Measurements from ENCODE around the gene KCNH2. TPM values are rescaled to one million over a fixed set of nuclear protein-coding genes. Genes with fewer than 3 reads are reported as not detected.
A peak's percentile ranks its signal among the peaks of the same experiment; 100 is the strongest.
"Not testable (repeated sequence)": the region's sequence is repeated elsewhere in the genome, so short reads cannot be mapped to it uniquely, and the experiment has no call there.

The KCNH2 gene
- total and polyA plus RNA-seq, 9 donors: 2.0 to 26.3 (median 6.7) TPM

DNA sequence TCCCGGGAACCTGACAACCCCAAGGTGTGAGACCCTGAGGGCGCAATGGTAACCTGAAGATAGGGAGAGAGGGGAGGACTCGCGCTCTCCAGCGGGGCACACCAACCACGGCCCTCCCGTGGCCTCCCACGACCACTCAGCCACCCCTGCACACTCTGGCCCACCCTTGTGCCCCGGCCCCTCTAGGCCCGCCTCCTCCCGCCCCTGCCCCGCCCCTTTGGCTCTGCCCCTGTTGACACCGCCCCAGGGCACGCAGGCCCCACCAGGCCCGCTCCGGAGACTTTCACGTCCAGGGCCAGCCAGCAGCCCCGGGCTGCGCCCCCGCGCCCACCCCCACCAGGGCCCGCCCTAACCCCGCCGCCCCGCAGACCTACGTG lies 35.2 kb upstream of the KCNH2 start:
- Histone ChIP-seq H3K36me3 (no peaks in the 10 kb centered on the region), H3K4me1 (ENCODE audit: insufficient read depth) (peaks cover 7% of the 10 kb centered on the region), H3K27me3 (no peaks in the 10 kb centered on the region), H3K27ac (no peak overlapping the region), H3K9me3 (no peaks in the 10 kb centered on the region), H3K4me3 (no peak overlapping the region)
- TF ChIP-seq, protein P1, sequence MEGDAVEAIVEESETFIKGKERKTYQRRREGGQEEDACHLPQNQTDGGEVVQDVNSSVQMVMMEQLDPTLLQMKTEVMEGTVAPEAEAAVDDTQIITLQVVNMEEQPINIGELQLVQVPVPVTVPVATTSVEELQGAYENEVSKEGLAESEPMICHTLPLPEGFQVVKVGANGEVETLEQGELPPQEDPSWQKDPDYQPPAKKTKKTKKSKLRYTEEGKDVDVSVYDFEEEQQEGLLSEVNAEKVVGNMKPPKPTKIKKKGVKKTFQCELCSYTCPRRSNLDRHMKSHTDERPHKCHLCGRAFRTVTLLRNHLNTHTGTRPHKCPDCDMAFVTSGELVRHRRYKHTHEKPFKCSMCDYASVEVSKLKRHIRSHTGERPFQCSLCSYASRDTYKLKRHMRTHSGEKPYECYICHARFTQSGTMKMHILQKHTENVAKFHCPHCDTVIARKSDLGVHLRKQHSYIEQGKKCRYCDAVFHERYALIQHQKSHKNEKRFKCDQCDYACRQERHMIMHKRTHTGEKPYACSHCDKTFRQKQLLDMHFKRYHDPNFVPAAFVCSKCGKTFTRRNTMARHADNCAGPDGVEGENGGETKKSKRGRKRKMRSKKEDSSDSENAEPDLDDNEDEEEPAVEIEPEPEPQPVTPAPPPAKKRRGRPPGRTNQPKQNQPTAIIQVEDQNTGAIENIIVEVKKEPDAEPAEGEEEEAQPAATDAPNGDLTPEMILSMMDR (IDR thresholded peaks at IDR 0.05): no peak
- no peak for TF ChIP-seq EP300 (IDR thresholded peaks at IDR 0.05)
- no peak for TF ChIP-seq POLR2A (IDR thresholded peaks at IDR 0.05)
- 25 to 34% (median 33%) methylated on average over 19 to 26 of the region's 26 CpGs for WGBS, 3 donors
- intact Hi-C loops (cut with DNase I): loop anchor here in 3 of 4 donors (5.0 to 10.0 kb wide), 2 partner anchors 101 to 116 kb away; no protein-coding TSS in a partner anchor
- DNase-seq: peak in 1 of 5 donors; percentile 24

DNA sequence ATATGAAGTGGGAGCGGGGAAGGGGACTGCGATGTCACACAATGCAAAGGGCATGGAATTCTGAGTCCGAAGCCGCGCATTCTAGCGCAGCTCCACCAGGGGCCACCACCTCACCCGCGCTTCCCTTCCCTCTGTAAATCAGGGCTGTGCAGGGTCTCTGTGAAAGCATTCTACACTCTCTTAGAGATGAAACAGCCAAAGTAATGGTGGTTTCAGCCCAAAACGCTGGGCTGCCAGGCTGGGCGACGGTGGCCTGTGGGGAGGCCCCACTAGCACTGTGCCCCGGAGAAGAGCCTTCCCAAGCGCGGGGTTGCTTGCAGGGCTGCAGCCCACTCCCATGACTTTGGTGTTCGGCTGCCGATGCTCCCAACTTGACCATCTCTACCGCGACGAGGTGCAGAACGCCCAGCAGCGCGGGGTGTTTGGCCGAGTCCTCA lies 34.8 kb upstream of the KCNH2 start:
- H3K27me3 ChIP-seq: no peaks in the 10 kb centered on the region
- H3K27ac ChIP-seq: no peak overlapping the region
- DNase-seq: no peak
- TF ChIP-seq EP300 (IDR thresholded peaks at IDR 0.05) (no peak), POLR2A (IDR thresholded peaks at IDR 0.05) (no peak)
- TF ChIP-seq, protein P1 (IDR thresholded peaks at IDR 0.05): no peak
- intact Hi-C loops (cut with DNase I): loop anchor here in 3 of 4 donors (5.0 to 10.0 kb wide), 2 partner anchors 102 to 116 kb away; no protein-coding TSS in a partner anchor
- no peaks in the 10 kb centered on the region for H3K9me3 ChIP-seq
- no peaks in the 10 kb centered on the region for H3K36me3 ChIP-seq
- no peak overlapping the region for H3K4me3 ChIP-seq
- 52 to 55% (median 53%) methylated on average over 22 to 23 of the region's 23 CpGs for WGBS, 3 donors
- peaks cover 5% of the 10 kb centered on the region for H3K4me1 ChIP-seq (ENCODE audit: insufficient read depth)

DNA sequence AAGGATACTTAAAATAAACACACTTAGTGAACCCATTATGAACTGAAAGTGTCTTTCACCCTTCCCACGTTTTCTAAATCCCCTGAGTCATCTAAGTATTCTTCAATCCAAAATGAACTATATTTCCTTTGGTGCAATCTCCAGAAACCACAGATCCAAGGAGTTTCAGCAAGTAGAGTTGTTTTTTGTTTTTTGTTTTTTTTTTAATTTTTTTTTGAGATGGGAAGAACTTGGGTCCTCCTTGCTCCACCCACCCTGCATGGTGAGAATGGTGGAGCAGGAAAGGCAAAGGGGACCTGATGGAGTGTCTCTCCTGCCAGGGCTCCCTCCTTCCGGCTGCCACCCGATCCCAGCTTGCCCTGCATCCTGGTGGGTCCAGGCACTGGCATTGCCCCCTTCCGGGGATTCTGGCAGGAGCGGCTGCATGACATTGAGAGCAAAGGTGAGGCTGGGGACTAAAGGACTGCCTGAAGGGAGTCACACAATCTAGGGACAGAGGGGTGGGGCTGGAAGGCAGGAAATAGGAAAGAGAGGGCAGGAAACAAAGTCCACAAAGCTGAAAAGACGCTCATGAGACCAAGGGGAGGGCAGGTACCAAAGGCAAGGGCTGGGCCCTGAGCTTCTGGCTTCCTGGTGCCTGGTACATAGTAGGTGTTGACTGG lies 34.0 kb upstream of the KCNH2 start:
- Histone ChIP-seq H3K27ac (no peak overlapping the region), H3K9me3 (no peaks in the 10 kb centered on the region), H3K4me3 (no peak overlapping the region), H3K4me1 (ENCODE audit: insufficient read depth) (peaks cover 5% of the 10 kb centered on the region), H3K36me3 (no peaks in the 10 kb centered on the region), H3K27me3 (no peaks in the 10 kb centered on the region)
- TF ChIP-seq, protein P1 (IDR thresholded peaks at IDR 0.05): no peak
- no peak for TF ChIP-seq EP300 (IDR thresholded peaks at IDR 0.05)
- TF ChIP-seq POLR2A (IDR thresholded peaks at IDR 0.05): no peak
- intact Hi-C loops (cut with DNase I): loop anchor here in 3 of 4 donors (5.0 to 10.0 kb wide), 2 partner anchors 103 to 115 kb away; no protein-coding TSS in a partner anchor
- DNase-seq: no peak
- 77 to 87% (median 83%) methylated on average over 6 of the region's 6 CpGs for WGBS, 3 donors

DNA sequence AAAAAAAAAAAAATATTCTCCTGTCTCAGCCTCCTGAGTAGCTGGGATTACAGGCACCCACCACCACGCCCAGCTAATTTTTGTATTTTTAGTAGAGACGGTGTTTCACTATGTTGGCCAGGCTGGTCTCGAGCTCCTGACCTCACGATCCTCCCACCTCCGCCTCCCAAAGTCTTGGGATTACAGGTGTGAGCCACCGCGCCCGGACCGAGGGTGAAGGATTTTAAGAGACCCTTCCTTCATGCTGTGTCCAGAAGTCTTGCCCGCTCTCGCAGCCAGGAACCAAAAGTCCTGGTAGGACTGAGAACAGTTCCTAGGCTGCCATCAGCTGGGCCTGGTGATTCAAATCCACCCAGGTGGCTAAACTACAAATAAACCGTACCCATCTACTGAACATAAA lies 33.5 kb upstream of the KCNH2 start:
- H3K4me3 ChIP-seq; H3K27ac ChIP-seq; H3K27me3 ChIP-seq; H3K9me3 ChIP-seq; DNase-seq; H3K36me3 ChIP-seq; H3K4me1 ChIP-seq (ENCODE audit: insufficient read depth): not testable (repeated sequence)
- intact Hi-C loops (cut with DNase I): loop anchor here in 3 of 4 donors (5.0 to 10.0 kb wide), 2 partner anchors 103 to 114 kb away; no protein-coding TSS in a partner anchor
- 86 to 87% (median 86%) methylated on average over 12 of the region's 12 CpGs for WGBS, 3 donors

DNA sequence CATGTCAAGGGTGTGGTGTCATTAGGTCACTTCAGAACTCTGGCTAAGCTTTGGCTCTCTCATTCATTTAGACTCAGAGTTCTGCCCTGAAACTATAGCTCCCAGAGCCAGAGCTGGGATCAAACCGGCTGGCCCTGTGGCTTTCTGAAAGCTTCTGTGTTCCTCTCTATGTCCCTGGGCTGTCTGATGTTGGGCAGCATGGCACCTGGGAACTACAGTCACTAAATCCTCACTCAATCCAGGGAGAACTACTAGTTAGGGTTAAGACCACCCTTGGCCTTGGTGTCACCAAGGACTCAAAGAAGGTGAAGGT lies 32.9 kb upstream of the KCNH2 start:
- Histone ChIP-seq H3K36me3 (no peaks in the 10 kb centered on the region), H3K27me3 (no peaks in the 10 kb centered on the region), H3K27ac (no peak overlapping the region), H3K4me1 (ENCODE audit: insufficient read depth) (peaks cover 5% of the 10 kb centered on the region), H3K4me3 (no peak overlapping the region), H3K9me3 (no peaks in the 10 kb centered on the region)
- no peak for TF ChIP-seq EP300 (IDR thresholded peaks at IDR 0.05)
- TF ChIP-seq POLR2A (IDR thresholded peaks at IDR 0.05): no peak
- TF ChIP-seq, protein P1 (IDR thresholded peaks at IDR 0.05): no peak
- 57 to 83% (median 70%) methylated on average over 1 of the region's 1 CpG for WGBS, 3 donors
- no peak for DNase-seq
- intact Hi-C loops (cut with DNase I): loop anchor here in 3 of 4 donors (5.0 to 10.0 kb wide), 2 partner anchors 104 to 114 kb away; no protein-coding TSS in a partner anchor
